ENCODE measurements around the gene ALOXE3.

ALOXE3 gene

GRCh38 chr17:8159032-8159400 lies 40.7 kb upstream of the ALOXE3 start:
- Histone ChIP-seq H2AFZ (ENCODE audit: low read depth, low read length) (no peak overlapping the region), H3K9me3 (ENCODE audit: low read length) (no peaks in the 10 kb centered on the region), H3K27me3 (ENCODE audit: insufficient read depth, low read length) (no peaks in the 10 kb centered on the region), H3K4me1 (ENCODE audit: insufficient read depth, low read length) (peaks cover 58% of the 10 kb centered on the region), H3K36me3 (ENCODE audit: insufficient read depth, low read length) (peaks cover 27% of the 10 kb centered on the region), H3K4me3 (ENCODE audit: low read length) (no peak overlapping the region)

GRCh38 chr17:8158267-8159031 lies 40.1 kb upstream of the ALOXE3 start:
- H3K4me1 ChIP-seq (ENCODE audit: insufficient read depth, low read length) = peaks cover 58% of the 10 kb centered on the region
- no peak overlapping the region for H3K4me3 ChIP-seq (ENCODE audit: low read length)

GRCh38 chr17:8156246-8156992 lies 38.1 kb upstream of the ALOXE3 start:
- H3K36me3 ChIP-seq (ENCODE audit: insufficient read depth, low read length) = peaks cover 22% of the 10 kb centered on the region
- no peaks in the 10 kb centered on the region for H3K27me3 ChIP-seq (ENCODE audit: insufficient read depth, low read length)
- H2AFZ ChIP-seq (ENCODE audit: low read depth, low read length) = no peak overlapping the region
- H3K9me3 ChIP-seq (ENCODE audit: low read length) = no peaks in the 10 kb centered on the region
- peak overlapping the region; percentile 51 for H3K4me3 ChIP-seq (ENCODE audit: low read length)
- peaks cover 63% of the 10 kb centered on the region for H3K4me1 ChIP-seq (ENCODE audit: insufficient read depth, low read length)

More at GRCh38 chr17:8158267-8159031, 40.1 kb upstream of the ALOXE3 start:
- Histone ChIP-seq H3K27me3 (ENCODE audit: insufficient read depth, low read length) (no peaks in the 10 kb centered on the region), H2AFZ (ENCODE audit: low read depth, low read length) (no peak overlapping the region), H3K36me3 (ENCODE audit: insufficient read depth, low read length) (peaks cover 27% of the 10 kb centered on the region), H3K9me3 (ENCODE audit: low read length) (no peaks in the 10 kb centered on the region)

GRCh38 chr17:8155996-8156245 lies 37.6 kb upstream of the ALOXE3 start:
- Histone ChIP-seq H3K4me1 (ENCODE audit: insufficient read depth, low read length) (peaks cover 59% of the 10 kb centered on the region), H3K36me3 (ENCODE audit: insufficient read depth, low read length) (peaks cover 17% of the 10 kb centered on the region), H3K27me3 (ENCODE audit: insufficient read depth, low read length) (no peaks in the 10 kb centered on the region), H3K9me3 (ENCODE audit: low read length) (no peaks in the 10 kb centered on the region), H3K4me3 (ENCODE audit: low read length) (peak overlapping the region; percentile 51), H2AFZ (ENCODE audit: low read depth, low read length) (no peak overlapping the region)

- Histone ChIP-seq H3K4me1 (ENCODE audit: insufficient read depth, low read length) (peaks cover 59% of the 10 kb centered on the region), H3K9me3 (ENCODE audit: low read length) (no peaks in the 10 kb centered on the region), H3K27me3 (ENCODE audit: insufficient read depth, low read length) (no peaks in the 10 kb centered on the region), H3K4me3 (ENCODE audit: low read length) (peak overlapping the region; percentile 51), H2AFZ (ENCODE audit: low read depth, low read length) (no peak overlapping the region), H3K36me3 (ENCODE audit: insufficient read depth, low read length) (peaks cover 13% of the 10 kb centered on the region)
These were observed 37.1 kb upstream of the ALOXE3 start for GRCh38 chr17:8155231-8155995.

- Histone ChIP-seq H3K9me3 (ENCODE audit: low read length) (no peaks in the 10 kb centered on the region), H3K36me3 (ENCODE audit: insufficient read depth, low read length) (peaks cover 14% of the 10 kb centered on the region), H3K4me1 (ENCODE audit: insufficient read depth, low read length) (peaks cover 53% of the 10 kb centered on the region), H3K4me3 (ENCODE audit: low read length) (peak overlapping the region; percentile 43), H2AFZ (ENCODE audit: low read depth, low read length) (no peak overlapping the region), H3K27me3 (ENCODE audit: insufficient read depth, low read length) (no peaks in the 10 kb centered on the region)
These were observed 36.4 kb upstream of the ALOXE3 start for GRCh38 chr17:8154608-8155155.

- Histone ChIP-seq H3K27me3 (ENCODE audit: insufficient read depth, low read length) (no peaks in the 10 kb centered on the region), H3K4me1 (ENCODE audit: insufficient read depth, low read length) (peaks cover 48% of the 10 kb centered on the region), H2AFZ (ENCODE audit: low read depth, low read length) (no peak overlapping the region), H3K36me3 (ENCODE audit: insufficient read depth, low read length) (peaks cover 15% of the 10 kb centered on the region), H3K9me3 (ENCODE audit: low read length) (no peaks in the 10 kb centered on the region), H3K4me3 (ENCODE audit: low read length) (peak overlapping the region; percentile 43)
These were observed 35.8 kb upstream of the ALOXE3 start for GRCh38 chr17:8153957-8154607.

- Histone ChIP-seq H3K9me3 (ENCODE audit: low read length) (no peaks in the 10 kb centered on the region), H3K4me3 (ENCODE audit: low read length) (peak overlapping the region; percentile 43), H3K4me1 (ENCODE audit: insufficient read depth, low read length) (peaks cover 48% of the 10 kb centered on the region), H3K36me3 (ENCODE audit: insufficient read depth, low read length) (peaks cover 17% of the 10 kb centered on the region), H2AFZ (ENCODE audit: low read depth, low read length) (no peak overlapping the region), H3K27me3 (ENCODE audit: insufficient read depth, low read length) (no peaks in the 10 kb centered on the region)
These were observed 35.2 kb upstream of the ALOXE3 start for GRCh38 chr17:8153525-8153956.

GRCh38 chr17:8153031-8153451 lies 34.7 kb upstream of the ALOXE3 start:
- Histone ChIP-seq H3K4me1 (ENCODE audit: insufficient read depth, low read length) (peaks cover 48% of the 10 kb centered on the region), H2AFZ (ENCODE audit: low read depth, low read length) (no peak overlapping the region), H3K27me3 (ENCODE audit: insufficient read depth, low read length) (no peaks in the 10 kb centered on the region), H3K9me3 (ENCODE audit: low read length) (no peaks in the 10 kb centered on the region), H3K4me3 (ENCODE audit: low read length) (peak overlapping the region; percentile 83), H3K36me3 (ENCODE audit: insufficient read depth, low read length) (peaks cover 18% of the 10 kb centered on the region)

- Histone ChIP-seq H3K4me3 (ENCODE audit: low read length) (peak within 1 kb of the TSS; percentile 83), H3K9me3 (ENCODE audit: low read length) (no peaks in the 10 kb centered on the region), H2AFZ (ENCODE audit: low read depth, low read length) (peak within 1 kb of the TSS; percentile 21), H3K36me3 (ENCODE audit: insufficient read depth, low read length) (peaks cover 26% of the 10 kb centered on the region), H3K27me3 (ENCODE audit: insufficient read depth, low read length) (no peaks in the 10 kb centered on the region), H3K4me1 (ENCODE audit: insufficient read depth, low read length) (peaks cover 48% of the 10 kb centered on the region)
These were observed 33.9 kb upstream of the ALOXE3 start, which contains the start of gene PER1 for GRCh38 chr17:8152112-8152775. PER1 (minus strand) TSS chr17:8152404; CDS start chr17:8150706, 1,698 bp downstream.

GRCh38 chr17:8151641-8152111 lies 33.4 kb upstream of the ALOXE3 start:
- no peaks in the 10 kb centered on the region for H3K27me3 ChIP-seq (ENCODE audit: insufficient read depth, low read length)
- no peaks in the 10 kb centered on the region for H3K9me3 ChIP-seq (ENCODE audit: low read length)
- peak overlapping the region; percentile 21 for H2AFZ ChIP-seq (ENCODE audit: low read depth, low read length)
- H3K36me3 ChIP-seq (ENCODE audit: insufficient read depth, low read length) = peaks cover 32% of the 10 kb centered on the region
- peaks cover 43% of the 10 kb centered on the region for H3K4me1 ChIP-seq (ENCODE audit: insufficient read depth, low read length)
- H3K4me3 ChIP-seq (ENCODE audit: low read length) = peak overlapping the region; percentile 83

GRCh38 chr17:8151120-8151640 lies 32.9 kb upstream of the ALOXE3 start:
- Histone ChIP-seq H3K9me3 (ENCODE audit: low read length) (no peaks in the 10 kb centered on the region), H2AFZ (ENCODE audit: low read depth, low read length) (no peak overlapping the region), H3K27me3 (ENCODE audit: insufficient read depth, low read length) (no peaks in the 10 kb centered on the region), H3K36me3 (ENCODE audit: insufficient read depth, low read length) (peaks cover 36% of the 10 kb centered on the region), H3K4me3 (ENCODE audit: low read length) (peak overlapping the region; percentile 83), H3K4me1 (ENCODE audit: insufficient read depth, low read length) (peaks cover 43% of the 10 kb centered on the region)
